Sciatic nerve (tissue), 2 donors: ENCODE data around the gene CERS4. TPM values are rescaled to one million over a fixed set of nuclear protein-coding genes. Genes with fewer than 3 reads are reported as not detected.
A peak's percentile ranks its signal among the peaks of the same experiment; 100 is the strongest.

Experiments used
- ATAC-seq: fragments of 200-7000 bp; cut with Tn5 transposase; one replicate; pipeline ENCODE4 v1.9.1; 2020; ENCODE audit warnings: mild to moderate bottlenecking, moderate library complexity
- DNase-seq: peaks from one replicate; pipeline ENCODE4 v3.0.0-alpha.2; 2020; ENCODE audit warnings: low spot score
- intact Hi-C: fragments of 100-400 bp; cut with DNase I; formaldehyde crosslinking; loops from one replicate; pipeline ENCODE4 v1.14.2; 2022
- total RNA-seq: library from RNA; stranded (reverse); fragmentation: NEBNext Ultra II Directional; extraction: Animal tissue kit (Norgen Biotek cat#: 25700); gene quantifications from one replicate; pipeline ENCODE4 v1.2.1, GENCODE V29; 2021
- donor health status: DM: no; HTN: no; CAD: no.
- donor health status: DM: no; HTN: no; CAD: no.

Gene CERS4
- total RNA-seq, 1 donor from 2014 or later: 66.9 TPM

DNA sequence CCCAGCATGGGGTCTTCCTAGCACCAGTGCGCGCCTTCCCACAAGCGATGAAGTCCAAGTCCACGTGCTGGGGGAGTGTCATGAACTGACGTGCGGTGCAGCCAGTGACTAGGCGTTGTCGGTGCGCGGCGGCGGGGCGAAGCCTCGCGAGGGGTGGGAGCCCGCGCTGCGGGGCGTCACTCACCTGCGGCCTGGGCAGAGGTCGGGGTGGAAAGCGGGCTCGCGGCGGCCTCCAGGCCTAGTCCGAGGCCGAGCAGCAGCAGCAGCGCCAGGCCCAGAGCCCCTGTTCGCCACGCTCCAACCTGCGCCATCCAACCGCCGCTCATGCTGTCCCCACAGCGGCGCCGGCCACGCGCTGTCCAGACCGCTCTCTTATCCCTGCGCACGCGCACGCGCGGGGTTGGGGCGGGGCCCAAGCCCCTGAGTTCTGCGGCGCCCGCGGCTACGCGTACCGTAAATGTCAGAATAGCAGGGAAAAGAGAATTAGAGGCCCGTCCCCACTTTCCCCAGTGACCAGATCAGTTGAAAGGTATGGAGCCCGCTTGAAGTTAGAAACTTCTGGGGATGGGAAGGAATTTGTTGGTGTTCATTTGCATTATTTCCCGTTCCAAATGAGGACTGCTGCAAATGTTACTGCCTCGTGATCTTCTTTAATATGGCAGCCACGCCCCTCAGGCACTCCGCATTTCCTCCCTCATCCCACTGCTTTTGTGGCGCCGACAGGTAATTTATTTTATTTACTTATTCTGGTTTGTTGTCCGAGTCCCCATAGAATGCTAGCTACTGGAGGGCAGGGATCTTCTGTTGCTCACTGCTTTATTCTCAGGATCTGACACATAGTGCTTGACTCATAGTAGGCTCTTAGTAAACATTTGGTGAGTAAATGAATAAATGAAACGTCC, 99.0 kb downstream of the CERS4 start, which contains the start of gene CD320:
CD320 (minus strand) TSS at position 394 of the 902 bp plus-strand sequence; CDS start at position 326, 68 bp downstream.
- peak; percentile 95 for ATAC-seq
- peak; percentile 93 for DNase-seq
- intact Hi-C loops: no loop called here

DNA sequence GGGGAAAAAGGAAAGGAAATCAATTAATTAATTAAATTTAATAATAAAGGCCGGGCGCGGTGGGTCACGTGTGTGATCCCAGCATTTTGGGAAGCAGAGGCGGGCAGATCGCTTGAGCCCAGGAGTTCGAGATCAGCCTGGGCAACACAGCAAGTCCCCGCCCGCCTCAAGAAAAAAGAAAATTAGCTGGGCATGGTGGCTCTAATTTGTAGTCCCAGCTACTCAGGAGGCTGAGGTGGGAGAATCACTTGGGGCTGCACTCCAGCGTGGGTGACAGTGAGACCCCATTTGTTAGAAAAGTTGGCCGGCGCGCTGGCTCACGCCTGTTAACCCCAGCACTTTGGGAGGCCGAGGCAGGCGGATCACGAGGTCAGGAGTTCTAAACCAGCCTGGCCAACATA, 99.7 kb downstream of the CERS4 start:
- intact Hi-C loops: no loop called here
- peak; percentile 44 for DNase-seq
- ATAC-seq: no peak

- DNase-seq (peak; percentile 31), ATAC-seq (no peak)
- intact Hi-C loops: no loop called here
Measured at GRCh38 chr19:8310342-8311055, 101.3 kb downstream of the CERS4 start.

DNA sequence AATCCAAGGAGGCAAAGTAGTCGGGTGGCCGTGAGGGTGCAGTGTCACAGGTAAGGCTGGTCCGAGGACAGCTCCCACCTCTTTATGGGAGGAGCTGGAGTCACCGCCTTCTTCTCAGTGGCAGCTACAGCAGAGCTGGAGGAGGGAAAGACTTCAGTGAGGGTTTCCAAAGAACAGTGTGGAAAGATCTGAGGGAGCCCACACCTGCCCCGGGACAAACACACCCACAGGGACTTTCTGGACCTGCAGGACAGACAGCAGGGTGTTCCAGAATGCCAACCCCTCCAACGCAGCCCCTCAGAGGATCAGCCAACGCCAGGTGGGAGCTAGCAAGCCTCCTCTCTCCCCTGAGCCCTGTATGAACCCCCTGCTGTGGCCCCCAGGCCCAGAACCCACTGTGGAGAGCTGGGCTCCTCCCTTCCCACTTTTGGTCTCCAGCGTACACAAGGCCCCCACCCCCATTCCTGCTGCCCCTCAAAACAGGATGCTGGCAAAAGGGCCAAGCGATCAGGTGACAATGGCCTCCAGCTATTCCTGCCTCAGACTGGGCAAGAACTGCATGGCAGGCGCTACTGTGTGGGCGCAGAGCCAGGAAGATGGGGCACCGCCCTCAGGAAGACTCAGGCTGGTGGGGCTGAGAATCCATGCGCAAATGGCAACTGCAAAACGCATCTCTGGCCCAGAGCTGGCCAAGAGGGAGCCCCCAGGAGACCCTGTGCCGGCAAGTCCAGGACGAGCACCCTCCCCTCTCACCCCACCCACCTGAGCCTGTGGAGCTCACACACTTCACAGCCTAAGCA, 102.5 kb downstream of the CERS4 start:
- intact Hi-C loops: no loop called here
- DNase-seq (peak; percentile 60), ATAC-seq (no peak)

Other genes with a start within 250 kb of the CERS4 start
- gene ELAVL1, start 203.7 kb upstream of the CERS4 start, total RNA-seq: 49.7 TPM
- not detected for gene CCL25, start 156.6 kb upstream of the CERS4 start, total RNA-seq
- gene FBN3, start 59.8 kb upstream of the CERS4 start, total RNA-seq: 0.85 TPM
- gene CD320, start 99.0 kb downstream of the CERS4 start, total RNA-seq: 23.8 TPM
- 24.7 TPM for gene NDUFA7, start 112.0 kb downstream of the CERS4 start, total RNA-seq
- gene RPS28, start 112.1 kb downstream of the CERS4 start, total RNA-seq: 893 TPM
- 28.2 TPM for gene KANK3, start 133.9 kb downstream of the CERS4 start, total RNA-seq
- gene ANGPTL4, start 154.8 kb downstream of the CERS4 start, total RNA-seq: 9.2 TPM
- gene RAB11B, start 181.0 kb downstream of the CERS4 start, total RNA-seq: 91.6 TPM
- gene MARCHF2, start 203.9 kb downstream of the CERS4 start, total RNA-seq: 44.7 TPM
- gene HNRNPM, start 235.6 kb downstream of the CERS4 start, total RNA-seq: 154 TPM